Suppressor macrophage treated with lipopolysaccharide for 1 hour (primary cell): Measurements from ENCODE around the gene CDH23.
A peak's percentile ranks its signal among the peaks of the same experiment; 100 is the strongest.

Experiments
- DNase-seq, 3 donors: peaks; one replicate each; pipeline ENCODE4 v3.0.0-alpha.2; 2020 to 2022

CDH23 gene

DNA sequence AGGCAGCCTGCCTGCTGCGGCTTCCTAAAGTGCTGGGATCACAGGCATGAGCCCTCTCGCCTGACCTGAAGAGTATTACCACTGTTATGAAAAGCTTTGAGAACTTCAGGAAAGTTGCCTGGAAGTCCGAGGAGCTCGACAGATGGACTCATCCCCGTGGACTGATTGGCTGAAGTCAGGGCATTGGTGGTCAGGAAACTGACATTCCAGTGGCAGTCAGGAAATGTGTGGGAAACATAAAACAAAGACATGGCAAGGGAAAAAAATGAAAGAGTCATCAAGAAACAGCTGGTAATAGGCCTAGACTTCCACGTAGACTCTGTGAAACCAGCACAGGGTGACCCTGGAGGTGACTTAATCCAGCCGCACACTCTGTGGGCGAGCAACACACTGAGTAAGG lies 123.3 kb downstream of the CDH23 start:
- no peak for DNase-seq

DNA sequence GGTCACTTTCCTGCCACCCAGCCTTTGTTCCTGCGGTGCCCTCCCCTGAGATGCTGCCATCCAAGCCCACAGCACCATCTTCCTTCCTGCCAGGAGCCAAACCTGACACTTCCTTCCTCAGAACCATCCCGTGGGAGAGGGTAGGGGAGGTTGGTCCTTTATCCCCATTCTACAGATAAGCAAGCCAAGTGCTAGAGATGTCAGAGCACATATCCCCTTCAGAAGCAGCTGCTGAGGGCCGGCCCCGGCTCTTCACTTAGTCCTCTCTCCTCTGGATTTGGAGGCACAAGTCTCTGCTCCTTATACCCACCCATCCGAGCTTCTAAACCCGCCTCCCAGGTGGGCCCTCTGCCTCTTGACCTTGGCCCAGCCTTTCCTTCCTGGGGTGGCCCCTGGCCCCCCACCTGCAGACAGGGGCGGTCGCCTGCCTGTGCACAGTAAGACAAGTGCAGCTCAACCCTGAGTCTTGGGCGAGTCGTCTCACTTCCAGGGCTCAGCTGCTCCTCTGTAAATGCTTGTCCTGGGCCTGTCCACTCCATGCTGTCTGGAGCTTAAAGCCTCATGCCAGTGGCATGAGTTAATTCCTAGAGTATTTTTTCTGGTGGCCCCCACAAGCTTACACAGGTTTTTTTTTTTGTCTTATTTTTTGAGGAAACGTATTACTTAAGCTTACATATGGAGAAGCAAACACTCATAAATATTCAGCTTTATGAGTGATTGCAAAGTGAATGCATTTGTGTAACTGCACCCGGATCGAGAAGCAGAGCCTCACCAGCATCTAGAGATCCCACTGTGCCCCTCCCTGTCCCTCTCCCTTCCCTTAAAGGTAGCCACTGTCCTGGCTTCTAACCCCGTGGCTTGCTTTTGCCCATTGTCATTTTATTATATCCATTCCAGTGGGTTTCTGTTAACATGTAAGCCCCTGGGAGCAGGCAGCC lies 125.1 kb downstream of the CDH23 start:
- no peak for DNase-seq

DNA sequence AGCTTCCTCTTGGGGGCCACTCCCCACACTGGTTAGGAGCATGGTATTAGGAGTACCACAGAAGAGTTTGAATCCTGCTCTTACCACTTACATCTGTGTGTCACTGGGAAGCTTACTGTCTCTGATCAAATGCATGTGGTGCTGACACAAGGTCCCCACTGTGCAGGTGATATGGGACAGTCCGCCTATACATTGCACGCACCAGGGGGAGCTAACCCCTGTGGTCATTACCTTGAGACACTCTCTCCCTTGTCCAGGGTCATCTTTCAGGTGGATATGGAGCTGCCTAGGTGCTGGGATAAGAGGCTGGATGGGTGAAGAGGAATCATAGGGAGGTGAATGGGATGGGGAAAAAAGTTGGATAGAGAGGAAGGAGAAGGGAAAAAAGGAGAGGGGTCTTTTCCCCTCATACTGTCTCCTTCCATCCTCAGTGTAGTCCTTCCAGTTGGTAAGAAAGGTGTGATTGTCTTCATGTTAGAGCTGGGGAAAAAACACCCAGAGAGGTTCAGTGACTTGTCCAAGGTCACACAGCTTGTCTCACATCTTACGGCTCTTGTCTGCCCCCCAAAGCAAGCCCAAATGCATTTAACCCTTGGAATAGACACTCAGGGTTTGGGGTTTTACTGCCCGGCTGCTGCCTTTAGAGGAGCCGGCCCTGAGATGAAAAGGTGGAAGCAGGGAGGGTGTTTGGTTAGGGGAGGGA lies 125.9 kb downstream of the CDH23 start:
- no peak for DNase-seq

GRCh38 chr10:71523756-71524155 lies 127.0 kb downstream of the CDH23 start:
- no peak for DNase-seq

GRCh38 chr10:71525092-71525491 lies 128.4 kb downstream of the CDH23 start:
- DNase-seq = no peak

GRCh38 chr10:71525721-71526120 lies 129.0 kb downstream of the CDH23 start:
- DNase-seq = no peak

GRCh38 chr10:71526653-71527052 lies 129.9 kb downstream of the CDH23 start:
- DNase-seq = peak; percentile 43 to 52 (median 50)

DNA sequence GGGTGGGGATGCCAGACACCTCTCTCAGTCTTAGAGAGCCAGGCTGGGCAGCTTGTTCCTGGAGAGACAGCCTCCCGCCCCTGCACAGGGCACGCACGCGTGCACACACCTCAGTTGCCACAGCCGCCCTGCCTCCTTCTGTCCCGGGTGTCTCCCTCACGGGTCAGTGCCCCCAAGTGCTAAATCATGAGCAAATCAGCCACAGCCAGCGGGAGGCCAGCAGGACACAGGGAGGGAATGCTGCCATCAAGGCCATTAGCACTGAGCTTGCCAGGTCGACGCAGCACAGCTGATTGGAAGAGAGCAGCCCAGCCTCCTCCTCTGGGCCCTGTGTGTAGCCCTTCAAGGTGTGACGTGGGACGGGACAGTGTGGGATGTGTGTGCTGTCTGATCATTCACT lies 130.4 kb downstream of the CDH23 start:
- no peak for DNase-seq

GRCh38 chr10:71528371-71529206 lies 131.9 kb downstream of the CDH23 start:
- DNase-seq = no peak

- no peak for DNase-seq
These were observed 132.6 kb downstream of the CDH23 start for GRCh38 chr10:71529207-71529827.

- DNase-seq = no peak
These were observed 134.1 kb downstream of the CDH23 start for GRCh38 chr10:71530781-71531180.

DNA sequence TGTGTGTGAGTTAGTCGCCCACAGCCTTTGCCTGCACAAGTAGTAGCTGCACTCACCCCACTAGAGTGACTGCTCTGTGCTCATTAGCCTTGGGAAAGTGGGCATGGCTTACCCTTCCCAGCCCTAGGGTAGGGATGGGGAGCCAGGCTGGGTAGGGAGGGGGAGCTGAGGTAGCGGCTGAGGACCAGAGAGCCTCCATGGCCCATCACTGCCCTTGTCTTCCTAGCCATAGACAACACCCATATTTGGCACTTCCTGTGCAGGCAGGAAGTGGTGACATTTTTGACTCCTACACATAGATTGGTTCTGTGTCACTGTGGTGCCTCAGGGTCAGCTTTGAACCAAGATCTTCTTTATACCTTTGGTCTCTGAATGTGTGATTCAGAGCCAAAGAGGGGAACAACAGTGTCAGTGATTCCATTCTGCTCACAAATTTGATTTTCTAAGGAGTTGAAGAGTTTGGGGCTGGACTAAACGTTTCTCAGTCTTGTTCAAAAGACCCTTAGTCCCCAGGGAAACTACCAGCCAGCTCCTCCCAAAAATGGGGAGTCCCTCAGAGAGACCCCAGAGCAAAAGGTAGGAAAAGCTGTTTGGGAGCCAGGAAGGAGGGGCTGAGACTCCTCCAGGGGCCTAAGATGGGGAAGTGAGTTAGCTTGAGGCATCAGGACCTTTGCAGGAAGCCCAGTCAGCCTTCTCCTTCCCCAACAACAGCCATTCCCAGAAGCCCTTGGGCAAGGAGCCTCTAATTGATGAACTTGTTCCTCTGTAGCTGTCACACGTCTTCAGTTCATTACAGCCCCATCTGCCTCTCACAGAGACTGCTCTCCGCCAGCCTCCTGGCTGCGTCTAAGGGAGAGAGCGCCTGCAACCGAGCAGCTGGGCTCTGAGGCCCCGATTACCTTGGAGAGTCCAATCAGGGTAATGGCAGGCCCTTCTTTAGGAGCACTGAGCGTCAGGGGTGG lies 135.0 kb downstream of the CDH23 start:
- peak; percentile 30 to 61 (median 44) for DNase-seq

DNA sequence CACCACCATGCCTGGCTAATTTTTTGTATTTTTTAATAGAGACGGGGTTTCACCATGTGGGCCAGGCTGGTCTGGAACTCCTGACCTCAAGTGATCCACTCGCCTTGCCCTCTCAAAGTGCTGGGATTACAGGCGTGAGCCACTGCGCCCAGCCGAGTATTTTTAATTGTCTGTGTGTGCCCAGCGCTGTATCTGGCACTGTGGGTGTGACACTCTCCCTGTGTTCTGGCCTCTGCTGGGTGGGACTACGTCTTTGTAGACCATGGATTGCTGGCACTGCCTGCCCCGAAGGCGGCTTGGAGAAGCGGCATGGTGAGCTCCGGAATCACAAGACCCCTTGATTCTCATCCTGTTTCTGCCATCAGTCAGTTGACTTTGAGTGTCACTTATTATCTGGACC lies 136.2 kb downstream of the CDH23 start:
- no peak for DNase-seq

- no peak for DNase-seq
These were observed 137.2 kb downstream of the CDH23 start for GRCh38 chr10:71533936-71534335.

- DNase-seq = peak; percentile 33 to 41 (median 38)
These were observed 138.0 kb downstream of the CDH23 start for GRCh38 chr10:71534568-71535194.

DNA sequence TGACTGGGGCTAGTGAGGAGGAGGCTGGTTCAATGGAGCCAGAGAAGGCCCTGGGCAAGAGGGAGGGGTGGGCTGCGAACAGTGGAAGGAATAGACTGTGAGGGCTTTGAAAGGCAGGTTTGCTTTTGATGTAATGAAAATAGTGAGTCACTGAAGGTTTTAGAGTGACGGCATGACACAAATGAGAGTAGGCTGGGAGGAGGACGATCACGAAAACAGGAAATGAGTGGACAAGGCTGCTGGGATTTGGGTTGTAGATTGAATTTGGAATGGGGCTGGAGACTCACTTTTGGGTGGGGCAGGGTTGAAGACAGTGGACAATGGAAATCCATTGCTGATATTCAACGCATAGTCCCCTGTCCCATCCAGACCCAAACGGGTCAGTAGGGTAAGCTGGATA lies 139.6 kb downstream of the CDH23 start:
- DNase-seq = peak in 2 of 3 donors; percentile 31 to 60

DNA sequence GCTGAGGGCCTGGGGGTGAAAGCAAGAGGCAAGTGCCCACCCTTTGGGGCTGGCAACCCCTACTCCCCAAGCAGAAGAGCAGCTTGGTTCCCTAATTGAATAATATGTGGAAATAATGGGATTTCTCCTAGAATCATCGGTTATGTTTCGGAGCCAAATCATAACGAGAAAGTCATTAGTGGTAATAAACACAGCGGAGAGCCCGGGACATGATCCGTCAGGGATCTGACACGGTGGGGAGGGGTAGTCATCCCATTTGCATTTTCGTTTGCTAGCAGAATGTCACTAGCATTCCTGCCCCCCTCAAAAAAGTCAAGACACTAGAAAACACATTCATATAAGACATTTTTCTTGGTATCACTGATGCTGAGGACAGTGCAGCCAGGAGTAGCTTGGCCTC lies 140.4 kb downstream of the CDH23 start:
- no peak for DNase-seq

DNA sequence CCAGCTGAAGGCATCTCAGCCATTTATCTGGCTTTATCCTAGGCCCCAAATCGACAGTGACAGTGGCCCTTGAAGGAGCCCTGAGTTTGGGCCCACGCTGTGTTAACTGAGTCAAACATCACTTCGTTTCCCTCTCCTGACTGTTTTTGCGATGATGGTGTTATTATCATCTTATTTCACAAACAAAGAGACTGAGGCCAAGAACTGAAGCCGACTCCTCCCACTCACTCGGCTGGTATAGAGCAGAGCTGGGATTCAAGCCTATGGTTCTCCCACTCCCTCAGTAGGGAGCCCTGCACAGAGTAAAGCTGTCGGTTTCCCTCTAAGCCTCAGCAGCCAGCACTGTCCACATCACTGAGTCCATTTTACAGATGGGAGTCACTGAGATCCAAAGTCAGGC lies 141.0 kb downstream of the CDH23 start:
- no peak for DNase-seq

GRCh38 chr10:71538608-71539260 lies 142.0 kb downstream of the CDH23 start:
- DNase-seq = no peak

DNA sequence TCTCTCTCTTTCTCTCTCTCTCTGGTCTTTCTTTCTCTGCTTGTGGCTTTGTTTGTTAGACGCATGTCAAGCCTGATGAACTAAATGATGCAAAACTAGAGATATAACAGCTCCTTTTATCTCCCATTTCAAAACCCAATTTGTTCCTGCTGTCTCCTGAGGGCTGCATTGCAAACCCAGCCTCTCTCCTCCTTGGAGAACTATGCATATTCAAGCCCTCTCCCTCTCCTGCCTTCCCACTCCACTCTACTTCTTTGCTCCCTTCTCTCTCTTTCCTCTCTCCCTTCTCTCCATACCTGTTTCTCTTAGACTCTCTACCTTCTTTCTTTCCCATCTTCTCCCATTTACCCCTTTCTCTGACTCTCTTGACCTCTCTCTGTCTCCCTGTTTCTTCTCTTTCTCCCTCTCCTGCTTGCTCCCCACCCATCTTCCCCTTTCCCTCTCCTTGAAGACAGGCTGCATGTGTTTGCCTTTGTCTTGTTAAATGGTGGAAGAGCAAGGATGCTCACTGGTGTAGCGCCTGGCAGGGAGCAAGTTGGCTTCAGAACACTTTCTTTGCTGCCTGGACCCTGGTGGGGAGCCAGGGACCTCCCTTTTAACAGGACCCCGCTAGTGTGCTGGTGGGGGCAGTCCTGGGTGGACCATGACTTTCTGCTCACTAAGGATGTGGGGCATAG lies 142.9 kb downstream of the CDH23 start:
- no peak for DNase-seq
